GM18870 (cell line): ENCODE data around the gene APBB3.
A peak's percentile ranks its signal among the peaks of the same experiment; 100 is the strongest.

ENCODE experiments used
- ATAC-seq: cut with Tn5 transposase; IDR thresholded peaks from one replicate; pipeline ENCODE4 v1.9.1; 2021; ENCODE audit warnings: moderate library complexity; ENCODE audit not compliant: unreplicated experiment

The APBB3 gene

GRCh38 chr5:140576776-140577201, 12.4 kb upstream of the APBB3 start:
- ATAC-seq = no peak

- no peak for ATAC-seq
Observed at GRCh38 chr5:140575309-140575708, 10.9 kb upstream of the APBB3 start.

GRCh38 chr5:140574165-140574564, 9.8 kb upstream of the APBB3 start:
- no peak for ATAC-seq

- ATAC-seq = no peak
Observed at GRCh38 chr5:140573683-140574082, 9.3 kb upstream of the APBB3 start.

GRCh38 chr5:140571105-140571504, 6.7 kb upstream of the APBB3 start:
- no peak for ATAC-seq

GRCh38 chr5:140570488-140570887, 6.1 kb upstream of the APBB3 start:
- ATAC-seq = no peak

- no peak for ATAC-seq
Observed at GRCh38 chr5:140570058-140570457, 5.7 kb upstream of the APBB3 start.

GRCh38 chr5:140569197-140569596, 4.8 kb upstream of the APBB3 start:
- peak; percentile 38 for ATAC-seq

GRCh38 chr5:140568443-140569063, 4.2 kb upstream of the APBB3 start:
- ATAC-seq = no peak

GRCh38 chr5:140567871-140568270, 3.5 kb upstream of the APBB3 start:
- ATAC-seq = no peak

GRCh38 chr5:140567136-140567818, 2.9 kb upstream of the APBB3 start:
- ATAC-seq = no peak

- no peak for ATAC-seq
Observed at GRCh38 chr5:140566665-140567064, 2.3 kb upstream of the APBB3 start.

- ATAC-seq = no peak
Observed at GRCh38 chr5:140565780-140566095, 1.3 kb upstream of the APBB3 start.

- ATAC-seq = no peak
Observed at GRCh38 chr5:140565024-140565779, 804 bp upstream of the APBB3 start.

GRCh38 chr5:140563596-140563995, 802 bp downstream of the APBB3 start:
- no peak for ATAC-seq

GRCh38 chr5:140561753-140562523, 2.5 kb downstream of the APBB3 start:
- ATAC-seq = no peak

- ATAC-seq = no peak
Observed at GRCh38 chr5:140560227-140560626, 4.2 kb downstream of the APBB3 start.

GRCh38 chr5:140558542-140558941, 5.9 kb downstream of the APBB3 start:
- no peak for ATAC-seq

GRCh38 chr5:140557965-140558364, 6.4 kb downstream of the APBB3 start:
- ATAC-seq = no peak

- peak; percentile 83 for ATAC-seq
Observed at GRCh38 chr5:140557136-140557805, 7.1 kb downstream of the APBB3 start, which contains the start of gene SRA1. TSS of gene SRA1 (minus strand) at chr5:140557473. CDS start at chr5:140557452, 21 bp downstream.

GRCh38 chr5:140556438-140556837, 8.0 kb downstream of the APBB3 start:
- no peak for ATAC-seq
